Occipital lobe (tissue), 2 donors: ENCODE results near the gene SMARCA5. TPM values are rescaled to one million over a fixed set of nuclear protein-coding genes. Genes with fewer than 3 reads are reported as not detected.
"Not testable (repeated sequence)": the region's sequence is repeated elsewhere in the genome, so short reads cannot be mapped to it uniquely, and the experiment has no call there.

Experiments
- DNase-seq: peaks from one replicate; lab custom pipeline; 2025; lab: John Stamatoyannopoulos, UW
- total RNA-seq: library from RNA; depleted of rRNA; stranded (reverse); fragments of >200 nt; gene quantifications from one replicate; pipeline ENCODE4 v1.2.3, GENCODE V29; 2014

SMARCA5 gene, protein sequence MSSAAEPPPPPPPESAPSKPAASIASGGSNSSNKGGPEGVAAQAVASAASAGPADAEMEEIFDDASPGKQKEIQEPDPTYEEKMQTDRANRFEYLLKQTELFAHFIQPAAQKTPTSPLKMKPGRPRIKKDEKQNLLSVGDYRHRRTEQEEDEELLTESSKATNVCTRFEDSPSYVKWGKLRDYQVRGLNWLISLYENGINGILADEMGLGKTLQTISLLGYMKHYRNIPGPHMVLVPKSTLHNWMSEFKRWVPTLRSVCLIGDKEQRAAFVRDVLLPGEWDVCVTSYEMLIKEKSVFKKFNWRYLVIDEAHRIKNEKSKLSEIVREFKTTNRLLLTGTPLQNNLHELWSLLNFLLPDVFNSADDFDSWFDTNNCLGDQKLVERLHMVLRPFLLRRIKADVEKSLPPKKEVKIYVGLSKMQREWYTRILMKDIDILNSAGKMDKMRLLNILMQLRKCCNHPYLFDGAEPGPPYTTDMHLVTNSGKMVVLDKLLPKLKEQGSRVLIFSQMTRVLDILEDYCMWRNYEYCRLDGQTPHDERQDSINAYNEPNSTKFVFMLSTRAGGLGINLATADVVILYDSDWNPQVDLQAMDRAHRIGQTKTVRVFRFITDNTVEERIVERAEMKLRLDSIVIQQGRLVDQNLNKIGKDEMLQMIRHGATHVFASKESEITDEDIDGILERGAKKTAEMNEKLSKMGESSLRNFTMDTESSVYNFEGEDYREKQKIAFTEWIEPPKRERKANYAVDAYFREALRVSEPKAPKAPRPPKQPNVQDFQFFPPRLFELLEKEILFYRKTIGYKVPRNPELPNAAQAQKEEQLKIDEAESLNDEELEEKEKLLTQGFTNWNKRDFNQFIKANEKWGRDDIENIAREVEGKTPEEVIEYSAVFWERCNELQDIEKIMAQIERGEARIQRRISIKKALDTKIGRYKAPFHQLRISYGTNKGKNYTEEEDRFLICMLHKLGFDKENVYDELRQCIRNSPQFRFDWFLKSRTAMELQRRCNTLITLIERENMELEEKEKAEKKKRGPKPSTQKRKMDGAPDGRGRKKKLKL
- total RNA-seq = 58.8 TPM

DNA sequence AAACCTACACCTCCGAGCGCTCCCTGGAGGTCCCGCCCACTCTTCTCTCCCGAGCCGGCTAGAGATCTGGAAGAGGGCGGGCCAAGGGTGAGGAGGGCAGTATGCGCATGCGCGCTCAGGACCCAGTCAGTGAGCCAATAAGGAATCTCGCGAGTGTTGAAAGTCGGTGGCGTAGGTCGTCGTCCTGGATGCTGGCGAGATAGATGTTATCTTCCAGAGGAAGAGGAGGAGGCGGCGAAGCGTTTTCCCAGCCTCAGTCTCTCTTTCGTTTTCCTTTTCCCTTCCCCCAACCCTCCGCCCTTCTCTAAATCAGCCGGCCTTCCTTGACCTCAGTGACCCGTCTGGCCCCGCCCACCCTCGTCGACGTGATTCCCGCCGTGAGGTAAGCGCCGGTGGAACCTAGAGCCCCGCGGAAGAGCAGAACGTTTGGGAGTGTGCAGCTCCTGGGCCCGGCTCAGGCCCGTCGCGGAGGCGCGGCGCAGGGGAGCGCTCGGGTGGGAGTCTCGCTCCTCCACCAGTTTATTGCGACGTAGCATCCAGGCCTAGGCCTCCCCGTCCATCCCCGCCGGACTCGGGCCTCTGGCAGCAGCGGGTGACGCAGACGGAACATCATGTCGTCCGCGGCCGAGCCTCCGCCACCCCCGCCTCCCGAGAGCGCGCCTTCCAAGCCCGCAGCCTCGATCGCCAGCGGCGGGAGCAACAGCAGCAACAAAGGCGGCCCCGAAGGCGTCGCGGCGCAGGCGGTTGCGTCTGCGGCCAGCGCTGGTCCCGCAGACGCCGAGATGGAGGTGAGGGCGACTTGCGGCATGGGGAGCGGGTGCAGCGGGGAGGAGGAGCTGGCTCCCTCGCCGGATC, at the start of gene SMARCA5:
Gene SMARCA5 (plus strand): TSS at position 389 of the 855 bp plus-strand sequence. CDS start 223 bp downstream, at position 612.
- peak; percentile 95 for DNase-seq

DNA sequence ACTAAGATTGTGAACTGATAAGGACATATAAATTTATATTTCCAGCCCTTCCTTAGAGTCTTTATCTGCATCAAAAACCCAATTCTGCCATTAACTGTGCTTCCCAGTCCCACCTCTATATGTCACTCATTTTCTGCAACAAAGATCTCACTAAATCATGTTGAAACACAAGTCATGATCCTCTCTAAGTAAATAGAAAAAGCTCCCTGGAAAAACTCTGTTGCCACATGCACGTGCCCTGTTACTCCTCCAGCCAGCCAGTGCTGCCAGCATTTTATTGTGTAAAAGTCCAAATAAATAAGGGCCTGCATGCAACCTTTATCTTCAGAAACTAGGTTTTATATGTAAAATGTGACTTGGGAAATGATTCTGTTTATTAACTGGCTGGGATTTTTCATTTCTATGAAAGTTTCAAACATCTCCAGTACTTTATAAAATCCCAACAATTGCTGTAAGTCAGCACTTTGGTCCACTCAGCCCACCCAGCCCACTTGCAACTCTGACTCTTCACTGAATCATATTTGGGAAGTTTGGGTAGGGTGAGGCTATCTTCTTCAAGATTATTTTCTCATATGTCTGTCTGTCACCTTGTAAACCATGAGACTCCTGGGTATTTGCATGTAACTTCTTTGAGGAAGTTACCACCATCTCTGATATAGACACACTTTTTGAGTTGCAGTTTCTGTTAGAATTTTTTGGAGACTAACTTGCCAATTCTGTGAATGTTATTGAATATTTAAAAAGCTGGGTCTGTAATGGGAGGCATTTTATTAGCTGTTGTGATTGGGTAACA, 40.0 kb upstream of the SMARCA5 start:
- DNase-seq = no peak

DNA sequence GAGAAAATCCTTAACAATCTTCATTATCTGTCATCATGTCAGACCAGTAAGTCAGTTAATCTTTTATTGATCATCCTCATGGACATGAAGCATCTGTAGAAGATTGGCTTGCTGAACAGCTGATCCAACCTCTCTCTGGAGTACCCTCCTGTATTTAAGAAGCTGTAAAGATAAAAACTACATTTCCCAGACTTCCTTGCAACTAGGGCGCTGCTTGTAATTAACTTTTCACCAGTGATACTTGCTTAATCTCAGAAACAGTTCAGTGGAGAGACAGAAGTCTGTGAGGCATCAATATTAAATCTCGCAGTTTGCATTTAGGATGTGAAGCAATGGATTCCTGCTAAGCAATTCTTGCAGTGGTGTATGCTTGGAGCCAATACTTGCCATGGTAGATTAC, 36.0 kb upstream of the SMARCA5 start:
- DNase-seq = no peak

DNA sequence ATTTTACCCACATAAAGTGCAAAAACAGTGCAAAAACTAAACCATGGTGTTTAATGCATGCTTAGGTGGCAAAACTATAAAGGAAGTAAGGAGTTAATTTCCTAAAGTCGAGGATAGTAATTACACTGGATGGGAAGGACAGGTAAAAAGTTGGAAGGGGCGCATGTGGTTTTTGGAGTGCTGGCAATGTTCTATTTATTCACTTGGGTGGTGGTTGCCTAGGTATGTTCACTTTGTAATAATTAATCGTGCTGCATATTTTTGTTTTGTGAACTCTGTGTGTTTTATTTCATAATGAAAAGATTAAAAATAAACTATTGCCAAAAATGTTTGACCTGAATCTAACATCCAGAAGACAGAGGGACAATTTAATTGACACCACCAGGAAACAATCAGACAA, 32.1 kb upstream of the SMARCA5 start:
- DNase-seq = no peak

DNA sequence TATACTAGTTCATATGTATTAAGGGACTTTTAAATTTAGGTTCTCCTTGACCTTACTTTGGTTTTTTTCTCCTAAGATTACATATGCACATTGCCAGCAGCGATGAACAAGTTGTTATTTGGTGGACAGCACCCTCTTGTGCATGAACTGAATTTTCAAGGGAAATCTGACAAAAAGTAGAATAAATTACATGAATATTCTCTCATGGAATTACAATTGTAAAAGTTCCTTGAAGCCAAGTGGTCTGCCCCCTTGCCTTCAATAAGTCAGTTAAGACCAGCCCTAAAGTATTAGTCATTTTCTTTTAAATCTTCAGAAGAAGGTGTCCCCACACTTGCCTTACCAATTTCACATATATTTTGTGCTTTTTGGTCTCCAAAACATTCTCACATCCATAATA, 30.7 kb upstream of the SMARCA5 start:
- peak; percentile 6 for DNase-seq

DNA sequence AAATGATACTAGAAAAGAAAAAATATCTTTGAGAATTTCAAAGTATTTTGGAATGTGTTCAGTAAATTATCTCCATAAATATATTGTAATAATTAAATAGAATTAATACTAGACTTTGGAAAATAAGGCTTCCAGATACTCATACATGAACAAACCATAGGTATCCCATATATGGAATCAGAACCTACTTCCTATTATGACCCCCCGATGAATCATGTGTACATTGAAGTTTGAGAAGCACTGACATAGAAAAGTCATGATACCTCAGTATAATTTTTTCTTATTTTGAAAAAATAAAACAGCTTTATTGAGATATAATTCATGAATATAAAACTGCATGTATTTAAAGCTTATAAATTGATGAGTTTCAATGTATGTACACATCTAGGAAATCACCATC, 27.2 kb upstream of the SMARCA5 start:
- no peak for DNase-seq

DNA sequence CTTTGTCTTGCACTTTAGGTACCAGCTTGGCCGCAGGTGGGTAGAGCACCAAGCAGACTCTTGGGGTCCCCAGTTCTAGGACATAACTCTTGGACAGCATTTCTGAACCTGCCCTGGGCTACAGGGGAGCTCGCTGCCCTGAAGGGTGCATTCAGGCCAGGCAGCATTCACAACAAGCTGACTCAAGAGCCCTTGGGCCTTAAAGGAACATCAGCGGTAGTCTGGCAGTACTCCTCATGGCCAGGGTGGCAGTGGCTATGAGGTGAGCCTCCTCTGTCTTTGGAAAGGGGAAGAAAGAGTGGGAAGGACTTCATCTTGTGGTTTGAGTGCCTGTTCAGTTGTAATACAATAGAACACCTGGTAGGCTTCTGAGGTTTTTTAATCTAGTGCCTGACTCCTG, 24.8 kb upstream of the SMARCA5 start:
- no peak for DNase-seq

DNA sequence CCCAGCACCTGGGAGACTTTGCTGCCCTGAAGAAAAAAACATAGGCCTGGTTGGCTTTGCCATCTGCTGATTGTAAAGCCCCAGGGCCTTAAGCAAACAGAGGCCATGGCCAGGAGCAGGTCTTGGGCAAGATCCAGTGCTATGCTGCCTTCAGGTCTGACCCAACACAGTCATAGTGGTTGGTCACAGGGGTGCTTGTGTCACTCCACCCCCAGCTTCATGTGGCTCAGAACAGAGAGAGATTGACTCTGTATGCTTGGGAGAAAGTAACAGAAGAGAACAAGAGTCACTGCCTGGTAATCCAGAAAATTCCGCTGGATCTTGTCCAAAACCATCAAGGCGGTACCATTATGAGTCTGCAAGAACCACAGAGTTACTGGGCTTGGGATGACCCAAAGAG, 24.4 kb upstream of the SMARCA5 start:
- DNase-seq = no peak

DNA sequence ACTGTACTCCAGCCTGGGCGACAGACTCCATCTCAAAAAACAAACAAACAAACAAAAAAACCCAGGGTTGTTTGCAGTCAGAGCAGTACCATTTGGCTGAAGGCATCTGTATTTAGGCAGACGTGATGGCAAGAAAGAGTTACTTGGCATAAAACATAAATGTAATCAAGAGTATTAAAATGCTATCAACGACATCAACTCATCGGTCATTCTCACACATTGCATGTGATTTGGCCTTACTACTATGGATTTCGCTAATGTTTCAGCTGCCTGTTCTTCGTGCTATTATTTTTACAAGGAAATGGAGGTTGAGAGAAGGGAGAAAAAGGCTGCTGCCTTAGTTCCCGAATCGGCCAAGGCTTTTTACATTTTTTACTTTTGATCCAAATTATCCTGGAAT, 15.5 kb upstream of the SMARCA5 start:
- no peak for DNase-seq

DNA sequence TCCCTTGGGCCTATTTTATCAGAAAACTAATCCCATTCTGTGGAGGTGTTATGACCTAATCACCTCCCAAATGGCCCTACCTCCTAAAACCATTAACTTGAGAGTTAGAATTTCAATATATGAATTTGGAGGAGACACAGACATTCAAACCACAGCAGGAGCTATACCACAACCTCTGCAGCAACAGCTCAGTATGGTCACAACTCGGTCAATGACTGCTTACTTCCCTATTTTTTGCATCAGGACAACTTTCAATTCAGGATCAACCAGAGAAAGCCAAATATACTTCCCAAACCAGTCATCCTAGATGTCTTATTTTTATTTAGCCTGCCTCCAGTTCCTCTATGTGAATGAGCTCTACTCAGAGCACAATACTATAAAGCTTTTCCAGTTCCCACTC, 11.3 kb upstream of the SMARCA5 start:
- no peak for DNase-seq

DNA sequence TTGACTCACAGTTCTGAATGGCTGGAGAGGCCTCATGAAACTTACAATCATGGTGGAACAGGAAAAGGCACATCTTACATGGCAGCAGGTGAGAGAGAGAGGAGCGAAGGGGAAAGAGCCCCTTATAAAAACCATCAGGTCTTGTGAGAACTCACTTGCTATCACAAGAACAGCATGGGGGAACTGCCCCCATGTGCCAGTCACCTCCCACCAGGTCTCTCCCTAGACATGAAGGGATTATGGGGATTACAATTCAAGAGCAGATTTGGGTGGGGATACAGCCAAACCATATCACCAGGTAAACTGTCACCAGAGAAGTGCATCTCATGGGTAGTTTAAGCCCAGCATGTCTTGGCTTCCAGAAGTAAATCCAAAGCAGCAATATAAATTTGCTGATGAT, 7.5 kb upstream of the SMARCA5 start:
- no peak for DNase-seq

DNA sequence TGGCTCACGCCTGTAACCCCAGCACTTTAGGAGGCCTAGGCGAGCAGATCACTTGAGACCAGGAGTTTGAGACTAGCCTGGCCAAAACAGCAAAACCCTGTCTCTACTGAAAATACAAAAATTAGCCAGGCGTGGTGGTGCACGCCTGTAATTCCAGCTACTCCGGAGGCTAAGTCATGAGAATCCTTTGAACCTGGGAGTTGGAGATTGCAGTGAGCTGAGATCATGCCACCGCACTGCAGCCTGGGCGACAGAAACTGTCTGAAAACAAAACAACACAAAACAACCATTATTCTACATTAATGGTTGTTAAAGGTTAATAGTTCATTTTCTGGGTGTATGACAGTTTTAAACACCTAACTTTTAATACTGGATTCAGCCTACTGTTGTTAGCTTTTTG, 1.6 kb upstream of the SMARCA5 start:
- DNase-seq = no peak

DNA sequence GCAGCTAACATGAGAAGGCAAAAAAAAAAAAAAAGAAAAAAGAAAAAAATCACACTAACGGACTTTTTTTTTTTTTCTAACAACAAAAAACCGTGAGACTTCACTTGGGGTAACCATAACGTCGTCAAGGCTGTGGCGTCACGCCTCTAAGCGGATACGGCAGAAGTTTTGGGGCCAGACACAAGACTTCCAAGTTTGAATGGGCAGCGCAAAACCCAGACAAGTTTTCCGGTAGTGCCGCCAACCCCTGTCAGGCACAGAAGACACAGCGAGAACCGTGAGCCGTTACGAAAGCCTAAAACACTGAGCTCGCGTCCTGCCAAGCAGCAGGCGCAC, 556 bp upstream of the SMARCA5 start:
- DNase-seq = no peak

DNA sequence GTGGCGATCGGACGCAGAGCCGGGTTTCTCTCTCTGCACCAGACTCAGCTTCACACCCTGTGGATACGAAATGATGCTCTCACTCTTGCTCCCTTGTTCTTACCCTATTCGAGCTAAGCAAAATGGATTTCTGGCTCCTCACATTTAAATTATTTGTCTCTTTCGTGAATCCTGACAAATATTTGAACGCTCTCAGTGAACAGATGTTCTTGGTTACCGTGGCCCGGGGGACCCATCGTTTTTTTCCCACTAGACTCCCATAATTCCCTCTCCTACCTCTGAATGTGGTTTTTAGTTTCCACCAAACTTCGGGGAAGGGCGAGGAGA, 630 bp downstream of the SMARCA5 start:
- no peak for DNase-seq

DNA sequence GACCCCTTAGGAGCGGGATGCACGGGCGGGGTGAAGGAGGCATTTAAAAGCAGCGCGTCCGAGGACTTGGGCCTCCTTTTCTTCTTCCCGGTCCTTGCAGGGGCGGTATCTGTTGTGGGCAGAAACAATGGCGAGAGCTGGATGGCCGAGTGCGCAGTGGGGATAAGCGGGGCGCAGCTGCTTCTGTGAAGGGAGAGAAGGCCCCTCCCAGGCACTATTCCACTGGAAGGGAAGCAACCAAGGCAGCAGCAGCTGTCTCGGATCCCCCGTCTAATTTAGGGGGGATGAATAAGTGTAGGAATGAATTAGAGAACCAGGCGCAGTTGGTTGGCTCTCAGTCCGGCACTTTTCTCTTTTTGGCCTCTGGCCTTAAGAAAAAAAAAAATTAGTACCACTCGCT, 995 bp downstream of the SMARCA5 start:
- peak; percentile 31 for DNase-seq

DNA sequence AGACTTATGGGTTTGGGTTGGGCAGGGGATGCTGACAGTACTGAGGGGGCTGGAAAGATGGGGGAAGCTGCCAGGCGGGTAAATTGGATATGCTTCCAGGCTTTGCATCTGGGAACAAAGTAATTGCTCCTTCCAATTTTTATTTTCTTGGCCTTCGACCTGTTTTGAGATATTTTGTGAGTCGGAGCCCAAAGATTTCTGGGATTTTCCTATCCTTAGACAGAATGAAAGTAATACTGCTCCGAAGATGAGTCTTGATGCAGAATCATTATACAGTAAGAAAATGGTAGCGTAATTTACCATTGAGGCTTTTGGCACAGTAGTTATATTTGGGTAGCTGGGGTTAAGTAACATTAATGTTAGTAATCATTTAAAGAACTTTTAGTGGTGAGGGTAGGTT, 1.4 kb downstream of the SMARCA5 start:
- no peak for DNase-seq

DNA sequence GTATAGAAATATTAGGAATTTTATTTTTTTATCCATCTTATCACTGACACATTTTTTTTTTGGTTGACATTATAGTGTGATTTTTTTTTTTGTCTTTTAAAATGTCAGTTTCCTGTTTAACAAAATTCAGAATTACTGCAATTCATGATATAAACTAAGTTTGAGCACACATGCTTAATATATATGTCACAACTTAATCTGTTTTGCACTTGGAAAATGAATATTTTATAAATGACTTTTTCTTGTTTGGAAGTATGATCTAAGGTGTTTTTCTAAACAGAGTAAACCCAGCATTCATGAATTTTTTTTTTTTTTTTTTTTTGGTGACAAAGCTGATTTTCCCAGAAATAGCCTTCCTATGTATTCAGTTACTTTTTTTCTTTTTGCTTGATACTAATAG, 2.4 kb downstream of the SMARCA5 start:
- DNase-seq = no peak

DNA sequence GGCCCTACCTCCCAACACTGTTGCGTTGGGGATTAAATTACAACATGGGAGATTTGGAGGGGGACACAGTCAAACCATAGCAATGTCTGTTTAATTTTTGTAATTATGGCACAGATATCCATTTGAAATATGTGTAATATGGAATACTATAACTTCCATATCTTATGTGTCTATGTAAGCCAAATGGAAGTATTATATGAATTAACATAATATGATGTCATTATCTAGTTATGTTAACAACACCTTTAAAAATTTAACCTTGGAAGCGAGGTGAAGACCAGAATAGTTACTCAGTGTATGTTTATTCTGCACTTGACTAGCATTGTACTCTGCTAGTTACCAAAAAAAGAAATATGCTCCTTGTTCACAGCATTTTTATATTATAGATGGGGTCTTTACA, 4.3 kb downstream of the SMARCA5 start:
- no peak for DNase-seq

DNA sequence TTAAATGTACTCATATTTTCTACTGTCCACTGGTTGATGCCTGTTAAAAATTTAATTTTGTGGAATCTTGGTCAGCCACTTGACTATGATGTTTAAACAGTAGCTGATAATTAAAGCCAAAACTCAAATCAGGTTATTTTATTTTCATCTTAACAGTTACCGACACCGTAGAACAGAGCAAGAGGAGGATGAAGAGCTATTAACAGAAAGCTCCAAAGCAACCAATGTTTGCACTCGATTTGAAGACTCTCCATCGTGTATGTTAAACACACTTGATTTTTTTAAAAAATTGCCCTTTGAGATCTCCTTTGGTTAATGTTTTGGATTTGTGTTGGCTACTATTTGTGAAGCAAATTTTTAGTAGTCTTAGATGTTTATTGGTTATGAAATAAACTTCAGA, 10.7 kb downstream of the SMARCA5 start:
- no peak for DNase-seq

DNA sequence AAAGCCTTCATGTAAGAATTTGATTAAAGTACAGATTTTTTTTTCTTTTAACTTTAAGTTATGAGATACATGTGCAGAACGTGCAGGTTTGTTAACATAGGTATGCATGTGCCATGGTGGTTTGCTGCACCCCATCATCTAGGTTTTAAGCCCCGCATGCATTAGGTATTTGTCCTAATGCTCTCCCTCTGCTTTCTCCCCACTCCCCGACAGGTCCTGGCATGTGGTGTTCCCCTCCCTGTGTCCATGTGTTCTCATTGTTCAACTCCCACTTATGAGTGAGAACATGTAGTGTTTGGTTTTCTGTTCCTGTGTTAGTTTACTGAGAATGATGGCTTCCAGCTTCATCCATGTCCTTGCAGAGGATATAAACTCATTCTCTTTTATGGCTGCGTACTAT, 14.5 kb downstream of the SMARCA5 start:
- not testable (repeated sequence) for DNase-seq

DNA sequence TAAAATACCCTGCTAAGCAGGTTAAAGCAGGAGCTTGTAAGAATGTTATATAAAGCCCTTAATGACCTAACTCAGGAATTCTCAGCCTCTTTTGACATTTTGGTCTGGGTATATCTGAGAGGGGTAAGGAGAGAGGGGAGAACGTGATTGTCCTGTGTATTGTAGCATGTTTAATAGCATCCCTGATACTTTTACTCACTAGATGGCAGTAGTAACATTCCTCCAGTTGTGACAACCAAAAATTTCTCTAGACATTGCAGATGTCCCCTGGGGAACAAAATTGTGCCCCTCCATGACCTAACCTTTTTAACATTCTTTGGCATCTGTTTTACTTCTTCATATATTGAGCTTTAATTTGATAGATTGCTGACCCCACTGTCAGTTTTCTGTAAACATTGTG, 17.9 kb downstream of the SMARCA5 start:
- DNase-seq = no peak
